ENCODE results near the gene COX7B2.

DNA sequence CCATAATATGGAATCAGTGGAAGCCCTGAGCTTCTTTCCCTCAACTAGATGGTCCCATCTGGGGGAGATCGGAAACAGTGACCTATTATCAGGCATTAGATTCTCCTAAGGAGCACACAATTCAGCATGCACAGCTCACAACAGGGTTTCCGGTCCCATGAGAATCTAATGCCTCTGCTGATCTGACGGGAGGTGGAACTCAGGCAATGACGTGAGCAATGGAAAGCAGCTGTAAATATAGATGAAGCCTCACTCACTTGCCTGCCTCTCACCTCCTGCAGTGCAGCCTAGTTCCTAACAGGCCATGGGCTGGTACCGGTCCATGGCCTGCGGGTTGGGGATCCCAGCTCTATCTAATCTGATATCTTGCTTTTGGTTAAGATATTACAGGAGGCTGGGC is 88.9 kb downstream of the COX7B2 start:
- TF ChIP-seq POLR2A (IDR thresholded peaks at IDR 0.05): no peak
- TF ChIP-seq, protein P1, sequence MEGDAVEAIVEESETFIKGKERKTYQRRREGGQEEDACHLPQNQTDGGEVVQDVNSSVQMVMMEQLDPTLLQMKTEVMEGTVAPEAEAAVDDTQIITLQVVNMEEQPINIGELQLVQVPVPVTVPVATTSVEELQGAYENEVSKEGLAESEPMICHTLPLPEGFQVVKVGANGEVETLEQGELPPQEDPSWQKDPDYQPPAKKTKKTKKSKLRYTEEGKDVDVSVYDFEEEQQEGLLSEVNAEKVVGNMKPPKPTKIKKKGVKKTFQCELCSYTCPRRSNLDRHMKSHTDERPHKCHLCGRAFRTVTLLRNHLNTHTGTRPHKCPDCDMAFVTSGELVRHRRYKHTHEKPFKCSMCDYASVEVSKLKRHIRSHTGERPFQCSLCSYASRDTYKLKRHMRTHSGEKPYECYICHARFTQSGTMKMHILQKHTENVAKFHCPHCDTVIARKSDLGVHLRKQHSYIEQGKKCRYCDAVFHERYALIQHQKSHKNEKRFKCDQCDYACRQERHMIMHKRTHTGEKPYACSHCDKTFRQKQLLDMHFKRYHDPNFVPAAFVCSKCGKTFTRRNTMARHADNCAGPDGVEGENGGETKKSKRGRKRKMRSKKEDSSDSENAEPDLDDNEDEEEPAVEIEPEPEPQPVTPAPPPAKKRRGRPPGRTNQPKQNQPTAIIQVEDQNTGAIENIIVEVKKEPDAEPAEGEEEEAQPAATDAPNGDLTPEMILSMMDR (IDR thresholded peaks at IDR 0.05): no peak

Measured in adrenal gland (tissue), 5 donors.